GM19372 (cell line): ENCODE results near the gene UNCX.
"Not testable (repeated sequence)": the region's sequence is repeated elsewhere in the genome, so short reads cannot be mapped to it uniquely, and the experiment has no call there.

Source experiments
- ATAC-seq: cut with Tn5 transposase; IDR thresholded peaks from one replicate; pipeline ENCODE4 v1.9.1; 2021; ENCODE audit warnings: mild to moderate bottlenecking, low read depth, moderate library complexity; ENCODE audit not compliant: unreplicated experiment

UNCX gene

GRCh38 chr7:1232623-1233332 lies at the start of gene UNCX:
Gene UNCX, plus strand, starts transcription at chr7:1232872. Its CDS starts 146 bp downstream, at chr7:1233018.
- ATAC-seq = no peak

GRCh38 chr7:1187127-1187526 lies 45.5 kb upstream of the UNCX start:
- ATAC-seq = no peak

- ATAC-seq = no peak
Observed at GRCh38 chr7:1188720-1189294, 43.9 kb upstream of the UNCX start.

- ATAC-seq = no peak
Observed at GRCh38 chr7:1189986-1190772, 42.5 kb upstream of the UNCX start.

GRCh38 chr7:1192171-1192676 lies 40.4 kb upstream of the UNCX start:
- no peak for ATAC-seq

GRCh38 chr7:1193593-1194424 lies 38.9 kb upstream of the UNCX start:
- ATAC-seq = no peak

- not testable (repeated sequence) for ATAC-seq
Observed at GRCh38 chr7:1196441-1196840, 36.2 kb upstream of the UNCX start.

GRCh38 chr7:1196950-1197349 lies 35.7 kb upstream of the UNCX start:
- ATAC-seq = no peak

- ATAC-seq = no peak
Observed at GRCh38 chr7:1197997-1198625, 34.6 kb upstream of the UNCX start.

GRCh38 chr7:1200045-1200444 lies 32.6 kb upstream of the UNCX start:
- no peak for ATAC-seq

- ATAC-seq = no peak
Observed at GRCh38 chr7:1201916-1202315, 30.8 kb upstream of the UNCX start.

GRCh38 chr7:1202914-1203313 lies 29.8 kb upstream of the UNCX start:
- not testable (repeated sequence) for ATAC-seq

- no peak for ATAC-seq
Observed at GRCh38 chr7:1204460-1205140, 28.1 kb upstream of the UNCX start.

- ATAC-seq = not testable (repeated sequence)
Observed at GRCh38 chr7:1205742-1206141, 26.9 kb upstream of the UNCX start.

- no peak for ATAC-seq
Observed at GRCh38 chr7:1209097-1209496, 23.6 kb upstream of the UNCX start.

- no peak for ATAC-seq
Observed at GRCh38 chr7:1210321-1210978, 22.2 kb upstream of the UNCX start.

- no peak for ATAC-seq
Observed at GRCh38 chr7:1210979-1211608, 21.6 kb upstream of the UNCX start.

- no peak for ATAC-seq
Observed at GRCh38 chr7:1211611-1212010, 21.1 kb upstream of the UNCX start.
